GM12878 (cell line): Measurements from ENCODE around the gene HNRNPM.

Source experiments
- CEBPZ ChIP-seq: fragments of 150-350 bp; IDR thresholded peaks from 2 replicates; pipeline ENCODE4 v1.6.1; 2016; ENCODE audit warnings: low read depth, low read length
- CHD4 ChIP-seq: fragments of 200-600 bp; sonication (generic); IDR thresholded peaks from 2 replicates; pipeline ENCODE4 v1.6.1; 2016; ENCODE audit warnings: mild to moderate bottlenecking
- CTCF ChIP-seq, 3 experiments: IDR thresholded peaks in 2 of 3; conservative IDR thresholded peaks in 1 of 3; 2 replicates each; pipeline ENCODE4 v1.5.1; 2011; ENCODE audit warnings: low read depth in 3 of 3, low read length in 3 of 3, mild to moderate bottlenecking in 3 of 3, control low read depth in 2 of 3, moderate library complexity in 2 of 3, inconsistent platforms in 1 of 3, mixed read lengths in 1 of 3; ENCODE audit not compliant: control insufficient read depth in 2 of 3, insufficient read depth in 1 of 3; ENCODE audit errors: extremely low read depth in 1 of 3
- JUND ChIP-seq: IDR thresholded peaks from 2 replicates; pipeline ENCODE4 v1.6.1; 2012; ENCODE audit warnings: low read depth, mild to moderate bottlenecking, low read length, improper control_type of control experiment, moderate library complexity
- KDM1A ChIP-seq: fragments of 200-600 bp; sonication (generic); IDR thresholded peaks from 2 replicates; pipeline ENCODE4 v1.6.1; 2016; ENCODE audit warnings: borderline replicate concordance
- PBX3 ChIP-seq: IDR thresholded peaks from 2 replicates; pipeline ENCODE4 v1.6.1; 2011; ENCODE audit warnings: mild to moderate bottlenecking, low read depth, low read length, moderate library complexity; ENCODE audit not compliant: insufficient replicate concordance
- POLR2A ChIP-seq: IDR thresholded peaks from 2 replicates; pipeline ENCODE4 v1.6.1; 2011; ENCODE audit warnings: low read depth, mild to moderate bottlenecking, low read length
- POLR2AphosphoS5 ChIP-seq: IDR thresholded peaks from 2 replicates; pipeline ENCODE4 v1.6.1; 2011; ENCODE audit warnings: mild to moderate bottlenecking, low read length, inconsistent platforms
- SIX5 ChIP-seq: IDR thresholded peaks from 2 replicates; pipeline ENCODE4 v1.6.1; 2011; ENCODE audit warnings: mild to moderate bottlenecking, low read depth, low read length, moderate library complexity; ENCODE audit not compliant: severe bottlenecking

GRCh38 chr19:8430650-8431049 lies 14.1 kb upstream of the HNRNPM start:
- TF ChIP-seq CTCF (IDR thresholded peaks at IDR 0.05 in 2 of 3, conservative IDR thresholded peaks at IDR 0.05 in 1 of 3; ENCODE audit: control insufficient read depth in 2 of 3, extremely low read depth in 1 of 3, insufficient read depth in 1 of 3, low read depth in 3 of 3, low read length in 3 of 3) (no peak), POLR2A (no peak), KDM1A (no peak), PBX3 (no peak), CEBPZ (no peak), POLR2AphosphoS5 (no peak), SIX5 (no peak), CHD4 (no peak), JUND (no peak)
